GM10266 (cell line): ENCODE measurements around the gene SORL1.

Source experiments
- DNase-seq: peaks from one replicate; pipeline ENCODE4 v3.0.0; 2012; ENCODE audit errors: extremely low spot score
- CTCF ChIP-seq: IDR thresholded peaks from 2 replicates; pipeline ENCODE4 v1.5.1; 2012; ENCODE audit warnings: mild to moderate bottlenecking, low read depth; ENCODE audit not compliant: control insufficient read depth, insufficient read depth; ENCODE audit errors: missing control alignments

Gene SORL1

GRCh38 chr11:121670266-121670665, 218.2 kb downstream of the SORL1 start:
- no peak for TF ChIP-seq CTCF
- DNase-seq, result no peak

GRCh38 chr11:121670805-121671282, 218.7 kb downstream of the SORL1 start:
- no peak for TF ChIP-seq CTCF
- no peak for DNase-seq

DNA sequence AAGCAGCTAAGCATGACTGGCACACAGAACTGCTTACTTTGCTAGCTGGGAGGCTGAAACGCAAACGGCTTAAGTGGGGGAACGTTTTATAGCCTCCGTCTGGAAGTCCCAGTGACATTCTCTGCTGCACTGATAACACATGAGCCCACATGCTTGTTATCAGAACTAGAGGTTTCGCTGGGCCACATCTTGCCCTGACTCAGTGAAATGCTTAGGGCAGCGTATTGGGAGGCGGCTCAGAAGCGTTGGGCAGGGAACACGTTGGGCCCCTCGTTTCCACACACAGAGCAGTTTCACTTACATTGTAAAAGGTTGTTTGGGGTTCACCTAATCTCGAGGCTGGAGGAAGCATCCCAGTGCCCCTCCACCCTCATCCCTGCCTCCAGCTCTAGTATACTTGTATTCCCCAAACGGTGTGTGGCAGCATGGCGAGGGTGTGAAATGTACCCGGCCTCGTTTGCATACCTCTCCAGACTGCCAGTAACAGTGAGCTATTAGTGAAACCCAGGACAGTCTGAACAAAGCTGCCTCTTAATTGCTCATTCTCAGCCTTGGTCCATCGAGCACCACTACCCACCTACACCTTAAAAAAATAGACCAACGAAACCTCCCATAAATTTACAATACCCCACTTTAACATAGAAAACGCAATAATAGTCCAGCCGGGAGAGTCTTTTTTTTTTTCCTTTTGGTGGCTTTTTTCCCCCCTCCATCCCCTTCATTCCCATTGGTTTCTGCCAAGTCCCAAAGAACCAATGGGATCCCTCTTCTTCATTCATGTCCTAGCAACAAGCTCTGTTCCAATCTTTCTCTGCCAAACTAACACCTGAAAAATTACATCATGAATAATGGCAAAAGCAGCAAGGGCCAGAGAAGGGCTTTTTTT, 219.4 kb downstream of the SORL1 start:
- TF ChIP-seq CTCF, result no peak
- DNase-seq, result no peak

DNA sequence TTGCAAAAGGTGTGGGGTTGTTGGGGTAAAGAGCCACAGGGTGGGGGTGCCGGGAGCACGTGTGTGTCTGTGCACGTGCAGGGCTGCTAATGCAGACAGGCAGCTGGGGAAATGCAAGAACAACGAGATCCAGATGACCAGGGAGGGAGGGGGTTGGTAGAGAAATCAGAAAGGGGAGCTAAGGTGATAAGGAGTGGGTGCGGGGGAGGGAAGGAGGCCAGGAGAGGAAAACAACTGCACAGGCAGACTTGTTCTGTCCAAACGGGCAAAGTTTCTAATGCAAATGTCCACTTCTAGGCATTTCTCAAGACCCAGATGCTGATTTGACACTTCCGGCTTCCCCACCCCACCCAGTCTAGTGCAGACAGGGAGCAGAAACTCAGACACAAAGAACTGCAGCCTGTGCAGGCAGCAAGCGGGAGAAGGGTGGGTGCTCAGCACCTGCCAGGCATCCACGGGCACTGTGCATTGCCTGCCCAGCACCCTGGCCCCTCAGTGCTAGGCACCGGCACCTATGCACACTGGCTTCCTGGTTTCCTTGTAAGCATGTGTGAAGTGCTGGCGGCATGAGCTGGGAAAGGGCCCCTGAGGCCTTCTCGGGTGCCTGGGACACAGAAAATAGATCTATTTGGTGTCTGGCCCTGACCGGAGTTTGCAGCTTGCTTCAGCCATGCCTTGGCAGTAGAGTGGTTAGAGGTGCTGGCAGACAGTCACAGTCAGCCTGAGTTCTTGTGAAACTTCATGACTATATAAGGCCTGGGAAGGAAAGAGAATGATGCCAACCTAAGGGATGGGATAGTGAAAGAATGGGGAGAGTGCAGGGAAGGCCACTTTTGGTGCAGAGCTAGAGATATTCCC, 220.7 kb downstream of the SORL1 start:
- DNase-seq, result no peak
- no peak for TF ChIP-seq CTCF

DNA sequence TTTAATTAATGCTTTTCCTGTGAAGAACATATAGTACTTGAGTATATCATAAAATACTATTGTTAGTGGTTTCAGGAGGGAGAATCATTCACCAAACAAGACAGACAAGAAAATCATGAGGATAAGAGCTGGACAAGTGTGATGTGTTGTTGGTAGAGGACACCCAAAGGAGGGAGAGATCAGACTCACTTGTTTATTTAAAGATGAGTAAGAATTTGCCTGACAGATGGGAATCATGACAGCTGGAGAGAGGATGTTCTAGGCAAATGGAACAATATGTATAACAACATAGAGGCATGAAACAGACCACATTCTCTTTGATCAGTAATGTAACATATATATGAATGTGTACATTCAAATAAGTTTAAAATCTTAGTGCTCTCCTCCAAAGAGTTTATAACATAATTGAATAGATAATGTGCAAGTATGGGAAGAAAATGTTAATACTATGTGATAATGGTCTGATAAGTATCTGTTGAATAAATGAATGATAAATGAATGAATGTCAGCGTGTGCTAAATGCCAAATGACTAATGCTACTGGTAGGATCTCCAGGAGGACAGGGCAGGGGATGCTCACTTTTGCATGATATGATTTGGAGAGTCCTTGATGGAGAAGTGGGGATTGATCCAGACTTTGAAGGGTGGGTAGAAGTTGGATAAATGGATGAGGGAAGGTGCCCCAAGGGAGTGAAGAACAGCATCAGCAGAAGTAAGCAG, 229.6 kb downstream of the SORL1 start:
- no peak for DNase-seq
- no peak for TF ChIP-seq CTCF
